Left lung (tissue), 10 donors: ENCODE measurements around the gene NFASC. TPM values are rescaled to one million over a fixed set of nuclear protein-coding genes. Genes with fewer than 3 reads are reported as not detected.
A peak's percentile ranks its signal among the peaks of the same experiment; 100 is the strongest.

ENCODE experiments used
- ATAC-seq: fragments of 200-7000 bp; cut with Tn5 transposase; one replicate; pipeline ENCODE4 v1.9.1; 2020; ENCODE audit warnings: moderate library complexity
- DNase-seq, 4 donors: peaks; one replicate each; pipeline ENCODE4 v3.0.0-alpha.2; 2013 to 2020
- H3K27ac ChIP-seq, 2 donors: fragments of 200-600 bp; sonication (generic) in 1 of 2; one replicate each; pipeline versions ENCODE4 v1.5.0 to v1.8.0; 2020 to 2021
- H3K27me3 ChIP-seq, 2 donors: fragments of 200-600 bp; sonication (generic) in 1 of 2; one replicate each; pipeline versions ENCODE4 v1.5.0 to v1.8.0; 2020 to 2021
- H3K36me3 ChIP-seq, 2 donors: fragments of 200-600 bp; sonication (generic) in 1 of 2; one replicate each; pipeline versions ENCODE4 v1.5.0 to v1.8.0; 2020 to 2021
- H3K4me1 ChIP-seq, 2 donors: fragments of 200-600 bp; one replicate each; pipeline ENCODE4 v1.8.0; 2021
- H3K4me3 ChIP-seq, 2 donors: fragments of 200-600 bp; sonication (generic) in 1 of 2; one replicate each; pipeline versions ENCODE4 v1.5.0 to v1.8.0; 2020 to 2021; ENCODE audit warnings: mild to moderate bottlenecking in 1 of 2
- H3K9me3 ChIP-seq, 2 donors: fragments of 200-600 bp; sonication (generic) in 1 of 2; one replicate each; pipeline versions ENCODE4 v1.5.0 to v1.8.0; 2020 to 2021
- CTCF ChIP-seq, 2 donors: fragments of 200-600 bp; sonication (generic) in 1 of 2; IDR thresholded peaks; one replicate each; pipeline versions ENCODE4 v1.5.0 to v1.8.0; 2021; ENCODE audit warnings: antibody characterized with exemption in 2 of 2
- intact Hi-C, 2 donors: fragments of 100-400 bp; cut with DNase I; formaldehyde crosslinking; loops; one replicate each; pipeline versions ENCODE4 v1.11.2 to v1.14.2; 2022
- polyA plus RNA-seq, 6 donors: library from polyadenylated mRNA; unstranded; fragments of 120-200 nt; gene quantifications; one replicate each; pipeline ENCODE4 v1.2.1, GENCODE V29; 2013; ENCODE audit not compliant: insufficient read length in 6 of 6
- total RNA-seq, 2 donors: library from RNA; stranded (reverse); fragmentation: NEBNext Ultra II Directional; extraction: Animal tissue kit (Norgen Biotek cat#: 25700); gene quantifications; one replicate each; pipeline ENCODE4 v1.2.1, GENCODE V29; 2021
- donor health status: DM: no; HTN: yes; CAD: no.
- donor health status: DM: no; HTN: no; CAD: no.

NFASC gene
- total and polyA plus RNA-seq, 8 donors = 1.2 to 11.5 (median 2.0) TPM

GRCh38 chr1:204835737-204836136, 34.9 kb upstream of the NFASC start:
- TF ChIP-seq CTCF (IDR thresholded peaks at IDR 0.05) = no peak
- intact Hi-C loops = no loop called here
- Histone ChIP-seq H3K27me3 (peaks cover 0 to 18% of the 10 kb centered on the region in 2 donors), H3K27ac (no peak overlapping the region), H3K9me3 (no peaks in the 10 kb centered on the region), H3K36me3 (no peaks in the 10 kb centered on the region), H3K4me3 (no peak overlapping the region), H3K4me1 (no peaks in the 10 kb centered on the region)
- no peak for DNase-seq
- ATAC-seq = no peak

GRCh38 chr1:204836856-204837255, 33.8 kb upstream of the NFASC start:
- no peak overlapping the region for H3K4me3 ChIP-seq
- H3K9me3 ChIP-seq = no peaks in the 10 kb centered on the region
- peaks cover 0 to 8% of the 10 kb centered on the region in 2 donors for H3K27me3 ChIP-seq
- no peak for DNase-seq
- intact Hi-C loops = no loop called here
- TF ChIP-seq CTCF (IDR thresholded peaks at IDR 0.05) = no peak
- no peaks in the 10 kb centered on the region for H3K36me3 ChIP-seq
- no peak overlapping the region for H3K27ac ChIP-seq
- ATAC-seq = no peak
- H3K4me1 ChIP-seq = no peaks in the 10 kb centered on the region

- DNase-seq (peak in 2 of 4 donors; percentile 45 to 67), ATAC-seq (peak; percentile 69)
- intact Hi-C loops = no loop called here
- Histone ChIP-seq H3K36me3 (no peaks in the 10 kb centered on the region), H3K4me3 (no peak overlapping the region), H3K27me3 (peaks cover 0 to 8% of the 10 kb centered on the region in 2 donors), H3K27ac (no peak overlapping the region), H3K4me1 (no peaks in the 10 kb centered on the region), H3K9me3 (no peaks in the 10 kb centered on the region)
- no peak for TF ChIP-seq CTCF (IDR thresholded peaks at IDR 0.05)
These were observed 33.1 kb upstream of the NFASC start for GRCh38 chr1:204837440-204838084.

GRCh38 chr1:204841316-204841715, 29.3 kb upstream of the NFASC start:
- no peak for ATAC-seq

GRCh38 chr1:204841798-204842197, 28.9 kb upstream of the NFASC start:
- Histone ChIP-seq H3K36me3 (no peaks in the 10 kb centered on the region), H3K27me3 (peaks cover 0 to 7% of the 10 kb centered on the region in 2 donors), H3K27ac (no peak overlapping the region), H3K4me3 (no peak overlapping the region), H3K4me1 (no peaks in the 10 kb centered on the region), H3K9me3 (no peaks in the 10 kb centered on the region)
- TF ChIP-seq CTCF (IDR thresholded peaks at IDR 0.05) = no peak
- no peak for DNase-seq
- intact Hi-C loops = no loop called here
- ATAC-seq = no peak

More at GRCh38 chr1:204841316-204841715, 29.3 kb upstream of the NFASC start:
- Histone ChIP-seq H3K9me3 (no peaks in the 10 kb centered on the region), H3K4me1 (no peaks in the 10 kb centered on the region), H3K27ac (no peak overlapping the region), H3K27me3 (peaks cover 0 to 7% of the 10 kb centered on the region in 2 donors), H3K36me3 (no peaks in the 10 kb centered on the region), H3K4me3 (no peak overlapping the region)
- no peak for TF ChIP-seq CTCF (IDR thresholded peaks at IDR 0.05)
- DNase-seq = no peak
- intact Hi-C loops = no loop called here
